Measurements from ENCODE around the gene IMMP1L. TPM values are rescaled to one million over a fixed set of nuclear protein-coding genes. Genes with fewer than 3 reads are reported as not detected.

The IMMP1L gene
- total and polyA plus RNA-seq, 9 donors = 15.4 to 57.8 (median 22.7) TPM

DNA sequence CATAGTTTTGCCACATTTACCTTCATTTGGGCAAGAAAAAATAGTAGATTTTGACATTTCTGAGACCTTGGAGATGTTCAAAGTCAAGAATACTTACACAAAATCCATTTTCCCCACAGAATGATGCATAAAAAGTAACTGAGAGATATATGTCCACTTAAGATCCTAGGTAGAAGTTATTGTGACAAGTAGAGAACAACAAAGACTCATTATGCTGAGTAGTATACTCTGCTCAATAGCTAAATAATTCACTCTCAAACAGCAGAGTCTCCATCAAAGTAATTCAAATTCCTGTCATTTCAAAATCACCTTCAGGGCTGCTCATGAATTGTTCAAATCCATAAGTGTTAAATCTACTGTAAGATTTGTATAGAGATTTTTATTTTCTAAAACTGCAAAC is 35.3 kb downstream of the IMMP1L start:
- TF ChIP-seq, protein P1, sequence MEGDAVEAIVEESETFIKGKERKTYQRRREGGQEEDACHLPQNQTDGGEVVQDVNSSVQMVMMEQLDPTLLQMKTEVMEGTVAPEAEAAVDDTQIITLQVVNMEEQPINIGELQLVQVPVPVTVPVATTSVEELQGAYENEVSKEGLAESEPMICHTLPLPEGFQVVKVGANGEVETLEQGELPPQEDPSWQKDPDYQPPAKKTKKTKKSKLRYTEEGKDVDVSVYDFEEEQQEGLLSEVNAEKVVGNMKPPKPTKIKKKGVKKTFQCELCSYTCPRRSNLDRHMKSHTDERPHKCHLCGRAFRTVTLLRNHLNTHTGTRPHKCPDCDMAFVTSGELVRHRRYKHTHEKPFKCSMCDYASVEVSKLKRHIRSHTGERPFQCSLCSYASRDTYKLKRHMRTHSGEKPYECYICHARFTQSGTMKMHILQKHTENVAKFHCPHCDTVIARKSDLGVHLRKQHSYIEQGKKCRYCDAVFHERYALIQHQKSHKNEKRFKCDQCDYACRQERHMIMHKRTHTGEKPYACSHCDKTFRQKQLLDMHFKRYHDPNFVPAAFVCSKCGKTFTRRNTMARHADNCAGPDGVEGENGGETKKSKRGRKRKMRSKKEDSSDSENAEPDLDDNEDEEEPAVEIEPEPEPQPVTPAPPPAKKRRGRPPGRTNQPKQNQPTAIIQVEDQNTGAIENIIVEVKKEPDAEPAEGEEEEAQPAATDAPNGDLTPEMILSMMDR (IDR thresholded peaks at IDR 0.05) = no peak
- TF ChIP-seq POLR2A (IDR thresholded peaks at IDR 0.05) (no peak), EP300 (IDR thresholded peaks at IDR 0.05) (no peak)
- intact Hi-C loops (cut with DNase I) = no loop called here

DNA sequence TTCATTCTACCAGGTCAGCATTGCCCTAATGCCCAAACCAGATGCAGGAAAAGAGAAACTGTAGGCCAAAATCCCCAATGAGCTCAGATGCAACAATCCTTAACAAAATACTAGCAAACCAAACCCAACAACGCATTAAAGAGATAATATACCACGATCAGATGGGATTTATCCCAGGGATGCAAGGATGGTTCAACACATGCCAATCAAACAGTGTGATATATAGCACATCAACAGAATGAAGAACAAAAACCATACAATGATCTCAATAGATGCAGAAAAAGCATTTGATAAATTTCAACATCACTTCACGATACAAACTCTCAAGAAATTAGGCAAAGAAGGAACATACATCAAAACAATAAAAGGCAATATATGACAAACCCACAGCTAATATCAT is 45.0 kb downstream of the IMMP1L start:
- H3K4me1 ChIP-seq (ENCODE audit: insufficient read depth) = no peaks in the 10 kb centered on the region
- WGBS, 3 donors = 97 to 98% (median 97%) methylated on average over 3 of the region's 3 CpGs
- H3K9me3 ChIP-seq = no peaks in the 10 kb centered on the region
- H3K4me3 ChIP-seq = no peak overlapping the region
- TF ChIP-seq, protein P1 (IDR thresholded peaks at IDR 0.05) = no peak
- no peak for TF ChIP-seq POLR2A (IDR thresholded peaks at IDR 0.05)
- TF ChIP-seq EP300 (IDR thresholded peaks at IDR 0.05) = no peak
- DNase-seq = no peak
- H3K27ac ChIP-seq = no peak overlapping the region
- H3K36me3 ChIP-seq = no peaks in the 10 kb centered on the region
- H3K27me3 ChIP-seq = no peaks in the 10 kb centered on the region
- intact Hi-C loops (cut with DNase I) = no loop called here

More for the DNA sequence above, 35.3 kb downstream of the IMMP1L start:
- no peak overlapping the region for H3K4me3 ChIP-seq
- H3K4me1 ChIP-seq (ENCODE audit: insufficient read depth) = no peaks in the 10 kb centered on the region
- no peaks in the 10 kb centered on the region for H3K36me3 ChIP-seq
- H3K27me3 ChIP-seq = no peaks in the 10 kb centered on the region
- no peak for DNase-seq
- no peak overlapping the region for H3K27ac ChIP-seq
- H3K9me3 ChIP-seq = no peaks in the 10 kb centered on the region

DNA sequence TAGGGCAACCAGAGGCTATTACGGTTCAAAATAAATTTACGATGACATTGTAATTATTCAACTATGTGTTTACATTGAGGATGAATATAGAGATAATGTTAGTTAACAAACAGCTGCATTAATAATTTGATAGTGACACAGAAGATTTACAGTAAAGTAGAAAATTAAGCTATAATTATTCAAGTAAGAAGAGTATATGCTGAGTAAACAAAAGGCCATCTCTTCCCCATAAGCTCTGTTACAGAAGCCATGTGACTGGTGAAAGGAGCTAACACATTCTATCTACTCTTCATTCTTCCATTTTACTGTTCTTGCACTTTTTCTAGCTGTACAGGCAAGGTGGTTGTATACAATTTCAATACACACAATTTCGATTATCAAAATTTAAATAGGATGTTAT is 54.2 kb downstream of the IMMP1L start:
- H3K36me3 ChIP-seq = no peaks in the 10 kb centered on the region
- H3K27ac ChIP-seq = no peak overlapping the region
- WGBS, 3 donors = 94 to 98% (median 94%) methylated on average over 3 of the region's 3 CpGs
- intact Hi-C loops (cut with DNase I) = no loop called here
- TF ChIP-seq EP300 (IDR thresholded peaks at IDR 0.05) (no peak), POLR2A (IDR thresholded peaks at IDR 0.05) (no peak)
- TF ChIP-seq, protein P1 (IDR thresholded peaks at IDR 0.05) = no peak
- no peak overlapping the region for H3K4me3 ChIP-seq
- no peaks in the 10 kb centered on the region for H3K9me3 ChIP-seq
- no peaks in the 10 kb centered on the region for H3K4me1 ChIP-seq (ENCODE audit: insufficient read depth)
- no peaks in the 10 kb centered on the region for H3K27me3 ChIP-seq
- no peak for DNase-seq

DNA sequence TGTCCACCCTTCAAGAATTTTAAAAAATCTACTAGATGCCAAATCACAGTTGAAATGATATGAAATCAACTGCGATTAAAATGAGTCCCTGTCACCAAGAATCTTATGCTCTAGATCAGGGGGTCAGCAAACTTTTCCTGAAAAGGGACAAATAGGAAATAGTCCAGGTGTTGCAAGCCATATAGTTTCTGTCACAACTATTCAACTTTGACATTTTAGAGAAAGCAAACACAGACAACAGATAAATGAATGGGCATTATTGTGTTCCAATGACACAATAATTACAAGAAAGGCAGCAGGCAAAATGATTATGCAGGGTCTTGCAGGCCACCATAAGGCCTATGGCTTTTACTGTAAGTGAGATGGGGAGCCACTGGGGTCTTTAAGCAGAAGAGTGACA is 58.6 kb downstream of the IMMP1L start:
- H3K36me3 ChIP-seq = no peaks in the 10 kb centered on the region
- H3K27me3 ChIP-seq = no peaks in the 10 kb centered on the region
- H3K4me1 ChIP-seq (ENCODE audit: insufficient read depth) = no peaks in the 10 kb centered on the region
- no peak overlapping the region for H3K4me3 ChIP-seq
- WGBS, 3 donors = 94 to 98% (median 94%) methylated on average over 1 of the region's 1 CpG
- no peak for DNase-seq
- TF ChIP-seq, protein P1 (IDR thresholded peaks at IDR 0.05) = no peak
- H3K27ac ChIP-seq = no peak overlapping the region
- intact Hi-C loops (cut with DNase I) = no loop called here
- no peaks in the 10 kb centered on the region for H3K9me3 ChIP-seq

DNA sequence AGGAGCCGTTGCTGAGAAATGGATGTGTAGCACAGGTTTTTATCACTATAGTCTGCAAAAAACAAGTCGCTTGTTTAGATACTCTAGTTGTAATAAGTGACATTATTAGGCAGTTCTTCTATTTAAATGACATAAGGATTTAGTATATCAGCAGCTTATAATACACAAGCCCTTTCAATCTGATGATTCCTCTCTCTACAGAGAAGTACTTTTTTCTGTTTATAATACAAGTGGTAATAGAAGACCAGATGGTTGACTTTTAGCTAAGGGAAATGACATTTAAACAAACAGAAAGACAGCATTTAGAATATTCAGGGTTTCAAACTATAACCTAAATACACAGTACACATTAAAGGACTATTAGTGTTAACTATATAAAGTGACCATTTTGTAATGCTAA is 60.4 kb downstream of the IMMP1L start:
- TF ChIP-seq EP300 (IDR thresholded peaks at IDR 0.05) (no peak), POLR2A (IDR thresholded peaks at IDR 0.05) (no peak)
- TF ChIP-seq, protein P1 (IDR thresholded peaks at IDR 0.05) = no peak
- H3K9me3 ChIP-seq = no peaks in the 10 kb centered on the region
- no peaks in the 10 kb centered on the region for H3K27me3 ChIP-seq
- no peak overlapping the region for H3K27ac ChIP-seq
- no peak overlapping the region for H3K4me3 ChIP-seq
- no peak for DNase-seq
- intact Hi-C loops (cut with DNase I) = no loop called here
- WGBS, 3 donors = 85 to 91% (median 87%) methylated on average over 2 of the region's 2 CpGs
- no peaks in the 10 kb centered on the region for H3K4me1 ChIP-seq (ENCODE audit: insufficient read depth)
- H3K36me3 ChIP-seq = no peaks in the 10 kb centered on the region
